ENCODE measurements around the gene EMC8. TPM values are rescaled to one million over a fixed set of nuclear protein-coding genes. Genes with fewer than 3 reads are reported as not detected.
A peak's percentile ranks its signal among the peaks of the same experiment; 100 is the strongest.

EMC8 gene
- total RNA-seq, 1 donor from 2014 or later: 22.5 TPM

DNA sequence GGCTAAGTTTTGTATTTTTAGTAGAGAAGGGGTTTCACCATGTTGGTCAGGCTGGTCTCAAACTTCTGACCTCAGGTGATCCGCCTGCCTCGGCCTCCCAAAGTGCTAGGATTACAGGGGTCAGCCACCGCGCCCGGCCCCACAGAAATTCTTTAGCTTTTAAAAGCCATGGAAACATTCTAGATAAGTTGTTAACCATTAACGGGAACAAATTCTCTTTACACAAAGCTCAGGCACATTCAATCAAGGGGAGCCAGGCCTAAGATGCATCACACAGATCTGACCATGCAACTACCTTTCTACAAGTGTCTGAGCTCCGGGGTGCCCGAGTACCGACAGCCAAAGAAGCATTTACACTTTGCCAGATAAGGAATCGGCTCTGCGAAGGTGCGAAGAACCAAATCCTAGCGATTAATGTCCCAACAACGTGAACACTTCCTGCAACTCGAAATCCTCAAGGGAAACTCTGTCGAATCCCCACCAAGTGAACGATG, 1.0 kb downstream of the EMC8 start:
- intact Hi-C loops (cut with micrococcal nuclease): no loop called here
- no peak overlapping the region for H3K27ac ChIP-seq (replicated peaks)
- H3K4me3 ChIP-seq: peak overlapping the region; percentile 80
- TF ChIP-seq, protein P1, sequence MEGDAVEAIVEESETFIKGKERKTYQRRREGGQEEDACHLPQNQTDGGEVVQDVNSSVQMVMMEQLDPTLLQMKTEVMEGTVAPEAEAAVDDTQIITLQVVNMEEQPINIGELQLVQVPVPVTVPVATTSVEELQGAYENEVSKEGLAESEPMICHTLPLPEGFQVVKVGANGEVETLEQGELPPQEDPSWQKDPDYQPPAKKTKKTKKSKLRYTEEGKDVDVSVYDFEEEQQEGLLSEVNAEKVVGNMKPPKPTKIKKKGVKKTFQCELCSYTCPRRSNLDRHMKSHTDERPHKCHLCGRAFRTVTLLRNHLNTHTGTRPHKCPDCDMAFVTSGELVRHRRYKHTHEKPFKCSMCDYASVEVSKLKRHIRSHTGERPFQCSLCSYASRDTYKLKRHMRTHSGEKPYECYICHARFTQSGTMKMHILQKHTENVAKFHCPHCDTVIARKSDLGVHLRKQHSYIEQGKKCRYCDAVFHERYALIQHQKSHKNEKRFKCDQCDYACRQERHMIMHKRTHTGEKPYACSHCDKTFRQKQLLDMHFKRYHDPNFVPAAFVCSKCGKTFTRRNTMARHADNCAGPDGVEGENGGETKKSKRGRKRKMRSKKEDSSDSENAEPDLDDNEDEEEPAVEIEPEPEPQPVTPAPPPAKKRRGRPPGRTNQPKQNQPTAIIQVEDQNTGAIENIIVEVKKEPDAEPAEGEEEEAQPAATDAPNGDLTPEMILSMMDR (IDR thresholded peaks at IDR 0.05; ENCODE audit: borderline replicate concordance): no peak
- H3K4me1 ChIP-seq: peaks cover 65% of the 10 kb centered on the region
- no peaks in the 10 kb centered on the region for H3K27me3 ChIP-seq (ENCODE audit: low read depth)
- no peaks in the 10 kb centered on the region for H3K9me3 ChIP-seq (replicated peaks)
- DNase-seq: no peak
- peaks cover 52% of the 10 kb centered on the region for H3K36me3 ChIP-seq

DNA sequence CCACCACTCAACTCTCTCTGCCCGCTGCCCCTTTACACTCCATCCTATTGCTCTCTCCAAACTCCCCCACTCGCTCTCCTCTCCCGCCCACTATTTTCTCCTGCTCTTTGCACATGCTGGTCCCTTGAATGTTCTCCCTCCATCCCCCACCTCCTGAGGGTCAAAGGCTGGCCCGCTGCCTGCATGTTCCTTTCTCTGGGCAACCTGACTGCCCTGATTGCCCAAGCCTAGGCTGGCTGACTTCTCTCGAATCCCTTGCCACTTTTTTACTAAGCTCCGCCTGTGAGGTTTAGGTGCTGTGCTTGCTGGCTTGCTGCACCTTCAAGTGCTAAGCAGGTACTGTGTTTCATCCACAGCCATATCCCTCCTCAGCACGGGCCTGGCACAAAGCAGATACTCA, 2.7 kb downstream of the EMC8 start:
- H3K4me3 ChIP-seq: no peak overlapping the region
- peaks cover 50% of the 10 kb centered on the region for H3K36me3 ChIP-seq
- H3K27me3 ChIP-seq (ENCODE audit: low read depth): no peaks in the 10 kb centered on the region
- intact Hi-C loops (cut with micrococcal nuclease): no loop called here
- TF ChIP-seq, protein P1 (IDR thresholded peaks at IDR 0.05; ENCODE audit: borderline replicate concordance): no peak
- peaks cover 2% of the 10 kb centered on the region for H3K9me3 ChIP-seq (replicated peaks)
- DNase-seq: no peak
- H3K27ac ChIP-seq (replicated peaks): no peak overlapping the region
- H3K4me1 ChIP-seq: peaks cover 49% of the 10 kb centered on the region

DNA sequence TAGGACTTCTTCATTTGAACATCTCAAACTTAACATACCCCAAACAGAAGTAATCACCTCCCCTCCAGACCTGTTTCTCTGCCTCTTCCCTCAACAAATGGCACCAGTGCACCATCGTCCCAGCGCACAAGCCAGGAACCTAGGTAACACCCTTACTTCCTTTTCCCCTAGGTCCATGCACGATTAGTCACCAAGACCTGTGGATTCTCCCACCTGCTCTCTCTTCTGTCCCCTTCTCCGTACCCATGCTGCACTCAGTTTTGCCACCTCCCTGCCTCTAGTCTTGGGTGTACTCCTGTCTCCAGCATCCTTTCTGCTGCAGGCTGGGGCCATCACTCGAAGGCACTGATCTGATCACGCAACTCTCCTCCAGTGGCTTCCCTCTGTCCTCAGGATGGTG, 3.2 kb downstream of the EMC8 start:
- H3K36me3 ChIP-seq: peaks cover 49% of the 10 kb centered on the region
- intact Hi-C loops (cut with micrococcal nuclease): no loop called here
- H3K4me1 ChIP-seq: peaks cover 45% of the 10 kb centered on the region
- H3K9me3 ChIP-seq (replicated peaks): peaks cover 4% of the 10 kb centered on the region
- no peak overlapping the region for H3K4me3 ChIP-seq
- no peak overlapping the region for H3K27ac ChIP-seq (replicated peaks)
- no peaks in the 10 kb centered on the region for H3K27me3 ChIP-seq (ENCODE audit: low read depth)
- no peak for DNase-seq
- TF ChIP-seq, protein P1 (IDR thresholded peaks at IDR 0.05; ENCODE audit: borderline replicate concordance): no peak

DNA sequence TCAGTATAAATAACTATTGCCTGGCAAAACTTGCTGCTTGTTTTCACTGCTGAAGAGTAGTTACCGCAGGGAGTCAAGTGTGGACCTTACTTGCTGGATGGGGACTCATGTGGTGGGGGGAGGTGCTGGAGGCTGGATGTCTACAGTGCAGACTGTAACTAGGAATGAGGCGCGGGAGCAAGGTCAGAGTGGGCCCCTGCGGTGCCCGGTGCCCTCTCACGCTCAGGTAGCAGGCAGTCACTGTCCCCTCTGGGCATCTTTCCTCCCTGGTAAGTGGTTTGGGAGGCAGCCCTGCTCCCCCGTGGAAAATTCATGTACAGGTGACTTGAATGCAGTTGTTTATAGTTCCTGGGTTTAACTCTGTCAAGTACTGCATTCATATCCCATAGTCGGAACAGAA, 4.6 kb downstream of the EMC8 start:
- Histone ChIP-seq H3K4me3 (no peak overlapping the region), H3K9me3 (replicated peaks) (peaks cover 4% of the 10 kb centered on the region), H3K36me3 (peaks cover 48% of the 10 kb centered on the region), H3K4me1 (peaks cover 38% of the 10 kb centered on the region), H3K27ac (replicated peaks) (no peak overlapping the region), H3K27me3 (ENCODE audit: low read depth) (no peaks in the 10 kb centered on the region)
- DNase-seq: no peak
- intact Hi-C loops (cut with micrococcal nuclease): no loop called here
- TF ChIP-seq, protein P1 (IDR thresholded peaks at IDR 0.05; ENCODE audit: borderline replicate concordance): no peak

DNA sequence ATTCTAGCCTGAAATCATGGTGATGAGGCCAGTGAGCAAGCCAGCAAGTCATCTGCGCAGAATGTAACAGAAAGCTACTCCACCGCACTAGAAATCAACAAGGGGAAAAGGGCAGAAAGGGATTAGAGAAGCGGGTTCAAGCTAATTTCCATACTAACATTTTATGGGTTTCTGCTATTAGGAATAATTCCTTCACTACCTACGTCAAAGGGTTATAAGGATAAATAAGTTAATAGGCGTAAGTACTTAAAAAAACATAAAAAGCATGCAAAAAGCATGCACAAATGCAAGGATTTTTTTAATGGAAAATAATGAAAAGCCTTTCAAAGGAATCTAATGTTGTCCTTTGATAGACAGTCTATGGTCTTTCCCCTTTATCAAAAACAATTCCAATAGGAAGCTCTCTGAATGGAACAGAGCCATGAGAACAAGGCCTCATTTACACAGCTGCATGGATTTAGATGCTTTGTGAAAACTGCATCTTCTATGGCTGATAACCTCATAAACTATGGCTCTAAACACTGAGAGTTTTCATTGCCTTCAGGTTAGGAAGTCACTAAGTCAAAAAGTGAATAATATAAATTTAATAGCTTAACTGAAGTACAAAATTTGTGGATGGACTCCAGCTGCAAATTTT, 5.6 kb downstream of the EMC8 start:
- no peak overlapping the region for H3K4me3 ChIP-seq
- DNase-seq: no peak
- TF ChIP-seq, protein P1 (IDR thresholded peaks at IDR 0.05; ENCODE audit: borderline replicate concordance): no peak
- peaks cover 50% of the 10 kb centered on the region for H3K36me3 ChIP-seq
- no peaks in the 10 kb centered on the region for H3K27me3 ChIP-seq (ENCODE audit: low read depth)
- peaks cover 34% of the 10 kb centered on the region for H3K4me1 ChIP-seq
- intact Hi-C loops (cut with micrococcal nuclease): no loop called here
- no peak overlapping the region for H3K27ac ChIP-seq (replicated peaks)
- peaks cover 4% of the 10 kb centered on the region for H3K9me3 ChIP-seq (replicated peaks)
